PFSK-1 (cell line): ENCODE results near the gene RNF157.

Experiments
- FOXP2 ChIP-seq: optimal IDR thresholded peaks from 2 replicates; pipeline ENCODE3; 2011; ENCODE audit warnings: borderline replicate concordance, control low read depth, inconsistent platforms; ENCODE audit not compliant: insufficient read depth; ENCODE audit errors: extremely low read length, extremely low read depth
- POLR2AphosphoS5 ChIP-seq: IDR thresholded peaks from 2 replicates; pipeline ENCODE4 v1.6.1; 2012; ENCODE audit warnings: low read depth, mild to moderate bottlenecking, control low read depth, low read length, moderate library complexity
- REST ChIP-seq, 2 experiments: IDR thresholded peaks; 2 replicates each; pipeline versions ENCODE4 v1.6.1 to v1.8.0; 2011 to 2012; ENCODE audit warnings: low read depth in 2 of 2, low read length in 2 of 2, control low read depth in 1 of 2, inconsistent platforms in 1 of 2, mild to moderate bottlenecking in 1 of 2, moderate library complexity in 1 of 2; ENCODE audit not compliant: insufficient read depth in 1 of 2

GRCh38 chr17:76236603-76237002 lies 3.7 kb downstream of the RNF157 start:
- TF ChIP-seq POLR2AphosphoS5 (no peak), FOXP2 (no peak), REST (IDR thresholded peaks at IDR 0.05; ENCODE audit: insufficient read depth in 1 of 2, low read depth in 2 of 2, low read length in 2 of 2) (no peak)
